ENCODE results near the gene GAK.

DNA sequence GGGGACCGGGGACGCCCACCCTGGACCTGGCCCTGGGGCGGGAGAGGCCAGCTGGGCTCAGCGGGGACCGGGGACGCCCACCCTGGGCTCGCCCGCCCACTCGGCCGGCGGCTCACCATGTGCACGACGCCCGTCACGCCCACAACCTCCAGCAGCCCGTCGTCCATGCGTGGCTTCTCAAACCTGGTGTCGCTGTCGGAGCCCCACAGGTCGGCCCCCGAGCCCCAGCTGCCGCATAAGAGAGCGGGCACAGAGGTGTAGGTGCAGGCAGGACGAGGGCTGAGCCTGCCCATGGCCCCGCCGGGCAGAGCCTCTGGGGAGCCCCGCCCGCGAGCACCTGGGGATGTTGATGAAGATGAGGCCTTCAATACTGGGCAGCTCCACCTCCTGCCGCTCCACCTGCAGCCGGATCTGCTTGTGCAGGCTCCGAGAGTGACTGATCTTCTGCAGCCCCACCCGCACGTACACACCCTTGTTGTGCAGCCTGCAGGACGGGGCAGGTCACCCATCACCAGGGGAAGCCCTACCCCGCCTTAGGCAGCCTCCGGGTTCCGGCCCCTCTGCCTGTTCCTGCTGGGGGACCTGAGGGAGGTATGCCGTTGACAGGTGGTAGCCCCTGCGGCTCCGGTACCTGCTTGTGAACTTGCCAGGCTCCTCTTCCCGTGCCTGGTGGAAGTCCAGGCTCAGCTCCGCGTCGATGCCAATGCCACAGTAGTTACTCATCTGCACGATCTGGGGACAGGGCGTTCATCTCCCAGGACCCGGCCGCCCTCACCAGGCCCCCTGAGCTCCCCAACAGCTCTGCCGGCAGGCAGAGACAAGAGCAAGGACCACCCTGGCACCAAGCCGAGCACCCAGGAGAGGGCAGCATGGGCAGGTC lies 29.5 kb upstream of the GAK start:
- TF ChIP-seq CTCF (IDR thresholded peaks at IDR 0.05; ENCODE audit: poor library complexity) (no peak), EZH2phosphoT487 (IDR thresholded peaks at IDR 0.05; ENCODE audit: low read depth, severe bottlenecking, unreplicated experiment) (no peak), EZH2 (IDR thresholded peaks at IDR 0.05; ENCODE audit: borderline replicate concordance) (no peak)

Data from hepatocyte (in vitro differentiated cells).